ENCODE results near the gene COL8A1.

- TF ChIP-seq, protein P1, sequence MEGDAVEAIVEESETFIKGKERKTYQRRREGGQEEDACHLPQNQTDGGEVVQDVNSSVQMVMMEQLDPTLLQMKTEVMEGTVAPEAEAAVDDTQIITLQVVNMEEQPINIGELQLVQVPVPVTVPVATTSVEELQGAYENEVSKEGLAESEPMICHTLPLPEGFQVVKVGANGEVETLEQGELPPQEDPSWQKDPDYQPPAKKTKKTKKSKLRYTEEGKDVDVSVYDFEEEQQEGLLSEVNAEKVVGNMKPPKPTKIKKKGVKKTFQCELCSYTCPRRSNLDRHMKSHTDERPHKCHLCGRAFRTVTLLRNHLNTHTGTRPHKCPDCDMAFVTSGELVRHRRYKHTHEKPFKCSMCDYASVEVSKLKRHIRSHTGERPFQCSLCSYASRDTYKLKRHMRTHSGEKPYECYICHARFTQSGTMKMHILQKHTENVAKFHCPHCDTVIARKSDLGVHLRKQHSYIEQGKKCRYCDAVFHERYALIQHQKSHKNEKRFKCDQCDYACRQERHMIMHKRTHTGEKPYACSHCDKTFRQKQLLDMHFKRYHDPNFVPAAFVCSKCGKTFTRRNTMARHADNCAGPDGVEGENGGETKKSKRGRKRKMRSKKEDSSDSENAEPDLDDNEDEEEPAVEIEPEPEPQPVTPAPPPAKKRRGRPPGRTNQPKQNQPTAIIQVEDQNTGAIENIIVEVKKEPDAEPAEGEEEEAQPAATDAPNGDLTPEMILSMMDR (IDR thresholded peaks at IDR 0.05), result no peak
- TF ChIP-seq POLR2A (IDR thresholded peaks at IDR 0.05), result no peak
Measured at GRCh38 chr3:99644017-99644416, 5.6 kb downstream of the COL8A1 start.
